Measurements from ENCODE around the gene PTPRT.

GRCh38 chr20:42364446-42364845, 825.3 kb downstream of the PTPRT start:
- TF ChIP-seq CTCF (IDR thresholded peaks at IDR 0.05) (no peak), POLR2A (IDR thresholded peaks at IDR 0.05) (no peak)

Measured in Peyer's patch (tissue), 4 donors.